OCI-LY7 (cell line): ENCODE measurements around the gene GPSM1.

Experiments
- CTCF ChIP-seq: fragments of 200-600 bp; sonication (generic); conservative IDR thresholded peaks from 2 replicates; pipeline ENCODE4 v1.5.1; 2014; ENCODE audit warnings: mild to moderate bottlenecking, antibody characterized with exemption, low read length, moderate library complexity, mixed read lengths
- EZH2phosphoT487 ChIP-seq: fragments of 200-600 bp; sonication (generic); IDR thresholded peaks from 2 replicates; pipeline ENCODE4 v1.6.1; 2018; ENCODE audit warnings: low read depth, borderline replicate concordance, mild to moderate bottlenecking, mixed run types, antibody characterized with exemption, low read length, moderate library complexity, mixed read lengths

- TF ChIP-seq CTCF = no peak
- no peak for TF ChIP-seq EZH2phosphoT487
Observed at GRCh38 chr9:136293476-136294077, 33.8 kb upstream of the GPSM1 start.
